ENCODE measurements around the gene DUSP9. TPM values are rescaled to one million over a fixed set of nuclear protein-coding genes. Genes with fewer than 3 reads are reported as not detected.

The DUSP9 gene
- total RNA-seq, 1 experiment from 2014 or later = 2.4 TPM

- Histone ChIP-seq H4K91ac (ENCODE audit: insufficient read length, low read depth, low read length) (no peak overlapping the region), H2AFZ (ENCODE audit: low read length) (no peak overlapping the region), H2BK12ac (ENCODE audit: insufficient read length, low read depth, low read length) (no peak overlapping the region), H3T11ph (ENCODE audit: low read length) (no peak overlapping the region), H2BK5ac (ENCODE audit: insufficient read length, low read length) (no peak overlapping the region), H3K9ac (ENCODE audit: extremely low read depth, insufficient read length, low read length) (no peak overlapping the region), H3K4ac (ENCODE audit: low read depth, low read length) (no peak overlapping the region), H3K18ac (ENCODE audit: insufficient read length, low read depth, low read length) (no peak overlapping the region), H2BK20ac (ENCODE audit: low read depth, low read length, poor library complexity, severe bottlenecking) (no peak overlapping the region), H3K56ac (ENCODE audit: insufficient read length, low read depth, low read length) (no peak overlapping the region), H4K20me1 (ENCODE audit: control insufficient read depth, insufficient read depth, insufficient read length) (peaks cover 2% of the 10 kb centered on the region), H4K5ac (ENCODE audit: insufficient read length, low read depth, low read length) (no peak overlapping the region), H3K27ac (ENCODE audit: insufficient read length, low read depth, low read length) (no peak overlapping the region), H3K9me3 (ENCODE audit: control insufficient read depth, low read depth, low read length) (peaks cover 33% of the 10 kb centered on the region), H3K79me2 (ENCODE audit: insufficient read depth, low read length) (no peaks in the 10 kb centered on the region), H3K27me3 (ENCODE audit: insufficient read depth, low read length) (peaks cover 15% of the 10 kb centered on the region), H3K23me2 (ENCODE audit: insufficient read length, low read depth, low read length, poor library complexity, severe bottlenecking) (peaks cover 6% of the 10 kb centered on the region), H2AK5ac (ENCODE audit: insufficient read length, low read length) (no peak overlapping the region), H3K79me1 (ENCODE audit: insufficient read depth, low read depth, low read length, poor library complexity, severe bottlenecking) (no peaks in the 10 kb centered on the region), H3K14ac (ENCODE audit: insufficient read depth, low read length) (no peak overlapping the region), H4K8ac (replicated peaks; ENCODE audit: insufficient read length, low read depth, low read length) (no peak overlapping the region), H3K4me2 (ENCODE audit: insufficient read depth, insufficient read length, low read length) (no peak overlapping the region), H2BK15ac (ENCODE audit: low read depth, low read length) (no peak overlapping the region), H3K23ac (ENCODE audit: insufficient read length, low read depth, low read length) (no peak overlapping the region), H2BK120ac (ENCODE audit: low read depth, low read length, poor library complexity, severe bottlenecking) (no peak overlapping the region), H3K4me1 (ENCODE audit: insufficient read depth, low read length) (no peaks in the 10 kb centered on the region)
- WGBS (ENCODE audit: extremely low coverage, insufficient read length, low lambda C conversion rate) = no CpG with 5 or more reads among the region's 20 CpGs
- H3K4me3 Mint-ChIP-seq = no peak overlapping the region
- no peak overlapping the region for H3K27ac Mint-ChIP-seq
- no peak for TF ChIP-seq CTCF (conservative IDR thresholded peaks at IDR 0.05)
- peaks cover 8 to 12% of the 10 kb centered on the region in 2 experiments for H3K4me1 Mint-ChIP-seq
- peaks cover 47% of the 10 kb centered on the region for H3K27me3 Mint-ChIP-seq (ENCODE audit: low read depth)
- DNase-seq = no peak
- peaks cover 46 to 80% of the 10 kb centered on the region in 2 experiments for H3K9me3 Mint-ChIP-seq
- H3K36me3 Mint-ChIP-seq (ENCODE audit: insufficient read depth in 1 of 3, low read depth in 3 of 3) = peaks cover 0 to 15% (median 2%) of the 10 kb centered on the region in 3 experiments; a peak in 4 of 7 replicates
Observed at GRCh38 chrX:153638436-153639176, 8.4 kb upstream of the DUSP9 start.
